Measurements from ENCODE around the gene TTLL11. TPM values are rescaled to one million over a fixed set of nuclear protein-coding genes. Genes with fewer than 3 reads are reported as not detected.

The TTLL11 gene
- total and polyA plus RNA-seq, 2 experiments from 2014 or later = 5.5 to 7.6 TPM

DNA sequence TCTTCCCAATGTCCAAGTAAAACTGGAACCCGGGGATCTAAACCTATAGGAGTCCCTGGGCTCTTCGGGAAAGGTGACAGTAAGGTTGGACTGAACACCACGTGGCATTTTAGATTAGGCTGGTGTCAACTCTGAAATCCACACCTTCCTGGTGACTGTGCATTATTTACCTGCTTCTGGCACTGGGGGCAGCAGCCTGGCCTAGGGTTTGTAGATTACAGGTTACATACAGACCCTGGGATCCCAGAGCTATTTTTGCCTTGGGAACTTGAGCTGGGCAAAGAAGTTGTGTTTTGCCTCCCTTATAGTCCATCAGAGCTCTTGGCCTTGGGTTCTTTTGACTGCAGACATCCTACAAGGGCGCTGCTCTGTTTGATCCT is 268.5 kb downstream of the TTLL11 start:
- Histone ChIP-seq H3K4me1 (ENCODE audit: insufficient read depth) (peaks cover 10% of the 10 kb centered on the region), H4K20me1 (ENCODE audit: insufficient read depth, poor library complexity, severe bottlenecking) (no peaks in the 10 kb centered on the region), H3K9me3 (ENCODE audit: low read depth) (no peaks in the 10 kb centered on the region), H3K9me2 (replicated peaks; ENCODE audit: insufficient read depth) (no peaks in the 10 kb centered on the region), H2AFZ (no peak overlapping the region), H3K27me3 (no peaks in the 10 kb centered on the region), H3K27ac (no peak overlapping the region), H3K36me3 (replicated peaks; ENCODE audit: insufficient read depth, low read depth) (no peaks in the 10 kb centered on the region), H3K4me2 (no peak overlapping the region), H3K4me3 (no peak overlapping the region), H3K79me2 (no peaks in the 10 kb centered on the region)
- no peak for DNase-seq (ENCODE audit: low spot score)
- TF ChIP-seq, protein P1, sequence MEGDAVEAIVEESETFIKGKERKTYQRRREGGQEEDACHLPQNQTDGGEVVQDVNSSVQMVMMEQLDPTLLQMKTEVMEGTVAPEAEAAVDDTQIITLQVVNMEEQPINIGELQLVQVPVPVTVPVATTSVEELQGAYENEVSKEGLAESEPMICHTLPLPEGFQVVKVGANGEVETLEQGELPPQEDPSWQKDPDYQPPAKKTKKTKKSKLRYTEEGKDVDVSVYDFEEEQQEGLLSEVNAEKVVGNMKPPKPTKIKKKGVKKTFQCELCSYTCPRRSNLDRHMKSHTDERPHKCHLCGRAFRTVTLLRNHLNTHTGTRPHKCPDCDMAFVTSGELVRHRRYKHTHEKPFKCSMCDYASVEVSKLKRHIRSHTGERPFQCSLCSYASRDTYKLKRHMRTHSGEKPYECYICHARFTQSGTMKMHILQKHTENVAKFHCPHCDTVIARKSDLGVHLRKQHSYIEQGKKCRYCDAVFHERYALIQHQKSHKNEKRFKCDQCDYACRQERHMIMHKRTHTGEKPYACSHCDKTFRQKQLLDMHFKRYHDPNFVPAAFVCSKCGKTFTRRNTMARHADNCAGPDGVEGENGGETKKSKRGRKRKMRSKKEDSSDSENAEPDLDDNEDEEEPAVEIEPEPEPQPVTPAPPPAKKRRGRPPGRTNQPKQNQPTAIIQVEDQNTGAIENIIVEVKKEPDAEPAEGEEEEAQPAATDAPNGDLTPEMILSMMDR (IDR thresholded peaks at IDR 0.05; ENCODE audit: poor library complexity) = no peak
- TF ChIP-seq EZH2 (IDR thresholded peaks at IDR 0.05; ENCODE audit: borderline replicate concordance) (no peak), EZH2phosphoT487 (IDR thresholded peaks at IDR 0.05; ENCODE audit: low read depth, severe bottlenecking, unreplicated experiment) (no peak)
- 57% methylated on average over 4 of the region's 4 CpGs for WGBS (ENCODE audit: low lambda C conversion rate, missing lambda C conversion rate)

DNA sequence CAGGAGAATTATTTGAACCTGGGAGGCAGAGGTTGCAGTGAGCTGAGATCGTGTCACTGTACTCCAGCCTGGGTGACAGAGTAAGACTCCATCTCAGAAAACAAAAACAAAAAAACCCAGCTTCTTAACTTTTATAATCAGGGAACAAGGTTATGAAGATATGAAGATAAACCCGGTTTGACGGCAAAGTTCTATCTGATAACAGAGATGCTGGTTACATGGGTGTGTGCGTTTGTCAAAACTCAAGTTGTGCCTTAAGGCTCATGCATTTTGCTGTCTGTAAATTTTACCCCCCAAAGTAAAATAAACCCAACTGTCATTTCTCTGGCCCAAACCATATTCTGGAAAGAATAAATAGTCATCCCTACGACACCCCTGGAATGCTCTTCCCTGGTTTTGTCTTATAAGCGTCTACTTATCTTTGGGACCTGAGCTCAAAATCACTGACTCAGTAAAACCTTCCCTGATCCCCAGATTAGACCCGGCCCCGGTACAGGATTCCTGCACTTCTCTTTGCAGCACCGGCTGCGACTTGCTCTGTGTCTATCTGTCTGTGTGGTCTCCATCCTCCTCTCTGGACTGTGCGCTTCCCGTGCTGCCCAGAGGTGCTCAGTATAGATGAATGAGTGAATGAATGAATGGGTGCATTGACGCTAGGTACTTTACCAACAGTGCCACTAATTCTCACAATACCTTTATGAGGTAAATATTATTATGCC is 269.5 kb downstream of the TTLL11 start:
- H3K4me1 ChIP-seq (ENCODE audit: insufficient read depth) = peaks cover 15% of the 10 kb centered on the region
- H3K4me3 ChIP-seq = no peak overlapping the region
- H3K36me3 ChIP-seq (replicated peaks; ENCODE audit: insufficient read depth, low read depth) = no peaks in the 10 kb centered on the region
- H3K4me2 ChIP-seq = no peak overlapping the region
- H3K27me3 ChIP-seq = no peaks in the 10 kb centered on the region
- no peak overlapping the region for H2AFZ ChIP-seq
- no peaks in the 10 kb centered on the region for H4K20me1 ChIP-seq (ENCODE audit: insufficient read depth, poor library complexity, severe bottlenecking)
- H3K27ac ChIP-seq = no peak overlapping the region
- DNase-seq (ENCODE audit: low spot score) = no peak
- 74% methylated on average over 13 of the region's 13 CpGs for WGBS (ENCODE audit: low lambda C conversion rate, missing lambda C conversion rate)
- no peaks in the 10 kb centered on the region for H3K9me3 ChIP-seq (ENCODE audit: low read depth)
- TF ChIP-seq, protein P1 (IDR thresholded peaks at IDR 0.05; ENCODE audit: poor library complexity) = no peak
- no peak for TF ChIP-seq EZH2 (IDR thresholded peaks at IDR 0.05; ENCODE audit: borderline replicate concordance)
- TF ChIP-seq EZH2phosphoT487 (IDR thresholded peaks at IDR 0.05; ENCODE audit: low read depth, severe bottlenecking, unreplicated experiment) = no peak
- H3K9me2 ChIP-seq (replicated peaks; ENCODE audit: insufficient read depth) = no peaks in the 10 kb centered on the region
- no peaks in the 10 kb centered on the region for H3K79me2 ChIP-seq

DNA sequence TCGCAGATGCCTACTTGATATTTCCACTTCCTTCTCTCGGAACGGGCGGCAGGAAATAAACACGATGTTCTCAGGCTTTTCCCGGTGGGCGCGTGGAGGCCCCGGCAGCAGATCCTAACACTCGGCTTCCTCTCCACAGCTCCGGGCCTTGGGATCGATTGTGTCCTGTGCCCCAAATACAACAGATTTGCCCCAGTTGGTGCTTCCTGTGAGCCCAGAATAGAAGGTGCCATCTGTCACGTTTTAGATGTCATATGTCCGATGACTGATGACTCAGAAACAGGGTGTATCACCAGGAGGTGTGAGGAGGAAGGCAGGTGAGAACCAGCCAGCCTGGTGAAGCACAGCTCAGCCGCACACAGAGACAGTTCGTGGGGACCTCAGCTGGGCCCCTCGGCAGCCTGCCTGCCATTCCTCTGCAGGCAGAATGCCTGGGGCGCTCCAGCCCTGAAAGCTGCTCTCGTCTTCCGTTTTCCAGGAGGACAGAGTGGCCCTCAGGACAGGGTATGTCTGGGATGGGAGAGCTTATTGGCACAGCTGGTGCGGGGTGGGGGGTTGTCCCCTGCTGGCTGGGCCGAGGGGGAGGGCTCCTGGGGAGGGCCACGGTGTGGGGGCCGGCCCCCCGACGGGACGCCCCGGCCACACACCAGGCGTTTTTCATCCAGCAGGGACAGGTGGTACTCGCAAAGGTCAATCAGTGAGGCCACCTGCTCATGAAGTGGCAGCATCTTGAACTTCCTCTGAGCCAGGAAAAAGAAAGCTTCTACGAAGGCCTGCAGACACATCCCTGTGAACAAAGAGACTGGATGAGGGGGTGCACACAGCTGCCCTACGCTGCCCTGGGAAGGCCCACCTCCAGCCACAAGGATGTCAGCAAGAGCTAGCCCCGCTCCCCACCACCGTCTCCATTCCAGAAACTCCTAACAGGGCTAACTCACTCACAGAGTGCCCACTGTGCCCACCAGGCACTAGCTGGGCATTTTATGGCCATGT is 270.7 kb downstream of the TTLL11 start:
- no peaks in the 10 kb centered on the region for H4K20me1 ChIP-seq (ENCODE audit: insufficient read depth, poor library complexity, severe bottlenecking)
- H3K36me3 ChIP-seq (replicated peaks; ENCODE audit: insufficient read depth, low read depth) = no peaks in the 10 kb centered on the region
- no peaks in the 10 kb centered on the region for H3K9me2 ChIP-seq (replicated peaks; ENCODE audit: insufficient read depth)
- H3K27me3 ChIP-seq = no peaks in the 10 kb centered on the region
- WGBS (ENCODE audit: low lambda C conversion rate, missing lambda C conversion rate) = 90% methylated on average over 27 of the region's 34 CpGs
- H2AFZ ChIP-seq = no peak overlapping the region
- H3K79me2 ChIP-seq = no peaks in the 10 kb centered on the region
- peaks cover 15% of the 10 kb centered on the region for H3K4me1 ChIP-seq (ENCODE audit: insufficient read depth)
- H3K27ac ChIP-seq = no peak overlapping the region
- no peaks in the 10 kb centered on the region for H3K9me3 ChIP-seq (ENCODE audit: low read depth)
- TF ChIP-seq EZH2phosphoT487 (IDR thresholded peaks at IDR 0.05; ENCODE audit: low read depth, severe bottlenecking, unreplicated experiment) (no peak), EZH2 (IDR thresholded peaks at IDR 0.05; ENCODE audit: borderline replicate concordance) (no peak)
- TF ChIP-seq, protein P1 (IDR thresholded peaks at IDR 0.05; ENCODE audit: poor library complexity) = no peak
- H3K4me2 ChIP-seq = no peak overlapping the region
- no peak for DNase-seq (ENCODE audit: low spot score)
- no peak overlapping the region for H3K4me3 ChIP-seq

Data from hepatocyte (in vitro differentiated cells).